IPS DF 4.7 (cell line): Measurements from ENCODE around the gene ZNFX1.
A peak's percentile ranks its signal among the peaks of the same experiment; 100 is the strongest.
"Not testable (repeated sequence)": the region's sequence is repeated elsewhere in the genome, so short reads cannot be mapped to it uniquely, and the experiment has no call there.

Experiments used
- DNase-seq: peaks from one replicate; pipeline ENCODE4 v3.0.0-alpha.2; 2013; ENCODE audit warnings: low spot score; ENCODE audit errors: extremely low read depth

ZNFX1 gene

GRCh38 chr20:49252556-49253350, 25.1 kb downstream of the ZNFX1 start:
- DNase-seq = no peak

GRCh38 chr20:49248879-49249665, 28.8 kb downstream of the ZNFX1 start:
- no peak for DNase-seq

GRCh38 chr20:49248301-49248700, 29.6 kb downstream of the ZNFX1 start:
- DNase-seq = no peak

DNA sequence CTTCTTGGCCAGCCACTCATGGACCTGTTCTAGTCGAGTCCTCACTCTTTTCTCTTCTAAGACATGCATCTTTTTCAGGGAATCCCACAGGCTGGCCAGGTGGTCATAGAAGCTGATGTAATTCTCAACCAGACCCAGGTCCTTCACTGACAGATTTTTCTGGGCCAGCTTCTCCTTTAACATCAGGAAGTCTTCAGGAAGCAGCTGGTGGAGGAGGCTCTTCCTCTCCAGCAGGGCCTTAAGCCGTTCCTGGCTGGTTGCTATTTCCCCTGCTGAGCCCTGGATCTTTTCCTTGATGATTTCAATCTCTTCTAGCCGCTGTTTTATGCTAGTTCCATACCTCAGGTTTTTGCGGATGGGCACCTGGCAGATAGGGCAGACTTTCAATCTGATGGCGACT, 30.1 kb downstream of the ZNFX1 start:
- DNase-seq = no peak

GRCh38 chr20:49247169-49247723, 30.6 kb downstream of the ZNFX1 start:
- no peak for DNase-seq

DNA sequence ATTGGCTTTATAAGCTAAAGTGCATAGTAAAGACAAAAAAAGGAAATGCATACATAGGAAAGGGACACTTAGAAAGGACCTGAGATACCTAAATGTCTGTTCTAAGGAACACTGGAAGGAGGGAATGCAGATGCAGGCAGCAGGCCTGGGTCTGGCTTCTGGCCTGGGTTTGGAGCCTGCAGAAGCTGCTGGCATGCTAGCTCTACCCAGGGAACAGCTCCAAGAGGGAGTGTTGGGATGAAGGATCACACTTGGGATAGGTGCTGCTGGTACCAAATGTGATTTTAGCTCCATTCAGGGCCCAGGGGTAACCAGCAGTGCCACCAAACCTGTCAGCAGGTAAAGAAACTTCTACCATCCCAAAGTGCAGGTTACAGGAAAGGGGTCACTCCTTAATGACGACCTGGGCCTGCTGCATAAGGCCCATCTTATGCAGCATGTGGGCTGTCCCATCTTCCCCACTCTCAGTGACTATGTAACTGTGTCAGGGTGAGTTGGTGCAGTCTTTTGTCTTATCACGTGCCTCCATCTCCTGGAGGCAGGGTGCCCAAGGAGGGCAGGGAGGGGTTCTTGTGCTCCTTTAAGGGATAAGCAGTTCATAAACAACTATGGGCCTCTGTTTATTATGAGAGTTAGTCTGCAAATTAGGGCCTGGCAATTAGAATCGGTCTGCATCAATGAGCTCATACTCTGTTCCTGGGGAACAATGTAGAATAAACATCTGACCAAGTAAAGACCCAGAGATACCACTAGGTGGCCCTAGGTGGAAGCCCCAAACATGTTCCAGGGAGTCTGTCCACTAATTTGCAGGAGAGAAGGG, 31.7 kb downstream of the ZNFX1 start:
- DNase-seq = peak; percentile 14

DNA sequence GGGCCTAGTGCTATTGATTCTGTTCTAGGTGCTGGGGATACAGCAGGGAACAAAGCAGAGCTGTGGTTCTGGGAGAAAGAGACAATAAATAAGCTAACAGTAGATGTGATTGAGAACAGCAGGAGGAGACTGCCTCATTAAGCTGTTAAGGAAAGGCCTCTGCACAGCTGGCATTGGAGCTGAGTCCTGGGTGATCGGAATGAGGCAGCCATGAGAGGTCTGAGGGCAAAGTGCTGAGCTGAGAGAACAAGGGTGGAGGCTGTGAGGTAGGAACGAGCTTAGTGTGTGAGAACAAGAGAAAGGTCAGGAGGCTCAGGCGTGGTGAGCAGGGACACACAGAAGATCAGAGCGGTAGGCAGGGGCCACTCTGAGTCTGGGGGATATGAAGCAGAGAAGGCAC, 40.3 kb downstream of the ZNFX1 start:
- DNase-seq = no peak

GRCh38 chr20:49236301-49236700, 41.6 kb downstream of the ZNFX1 start:
- DNase-seq = no peak

- no peak for DNase-seq
Observed at GRCh38 chr20:49234831-49235230, 43.0 kb downstream of the ZNFX1 start.

GRCh38 chr20:49233226-49233625, 44.6 kb downstream of the ZNFX1 start:
- DNase-seq = no peak

DNA sequence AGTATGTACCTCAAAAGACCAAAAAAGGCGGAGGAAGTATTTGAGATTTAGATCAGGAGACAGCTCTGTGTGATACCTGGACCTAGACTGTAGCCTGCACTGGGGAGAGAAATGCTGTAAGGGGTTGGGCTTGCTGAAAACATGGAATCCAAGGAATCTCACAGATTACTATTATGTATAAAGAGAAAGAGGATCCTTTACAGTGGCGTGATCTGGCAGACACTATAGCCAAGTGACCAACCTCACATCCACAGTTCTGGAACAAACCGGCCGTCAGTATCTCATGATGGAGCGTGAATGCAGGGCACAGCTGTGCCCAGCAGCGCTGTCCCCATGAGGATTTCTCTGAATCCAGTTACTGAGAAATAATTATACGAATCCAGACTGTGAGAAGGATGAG, 46.4 kb downstream of the ZNFX1 start:
- DNase-seq = no peak

DNA sequence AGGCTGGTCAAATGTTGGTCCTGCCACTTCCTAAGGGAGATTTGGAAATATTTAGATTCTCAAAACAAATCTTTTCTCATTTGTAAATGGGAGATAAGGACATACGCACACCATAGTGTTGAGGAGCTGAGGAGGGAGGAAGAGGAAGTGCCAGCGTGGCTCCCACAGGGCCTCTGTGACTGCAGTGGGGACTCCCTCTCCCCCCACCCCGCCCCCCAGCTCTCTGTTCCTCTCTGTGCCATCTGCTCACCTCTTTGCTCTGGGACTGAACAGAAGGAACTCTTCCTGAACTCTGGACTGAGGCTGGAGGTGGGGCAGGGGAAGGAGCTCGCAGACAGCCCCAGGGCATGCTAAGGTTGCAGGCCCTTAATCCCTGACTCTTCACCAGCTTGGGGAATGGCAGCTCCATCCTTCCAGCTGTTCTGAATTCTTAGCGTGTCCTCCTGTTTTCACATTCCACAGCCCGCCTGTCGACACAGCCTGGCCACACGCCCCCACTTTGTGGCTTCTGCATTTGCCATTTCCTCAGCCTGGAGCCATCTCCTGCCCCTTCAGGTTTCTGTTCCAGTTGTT, 47.2 kb downstream of the ZNFX1 start:
- DNase-seq = no peak

DNA sequence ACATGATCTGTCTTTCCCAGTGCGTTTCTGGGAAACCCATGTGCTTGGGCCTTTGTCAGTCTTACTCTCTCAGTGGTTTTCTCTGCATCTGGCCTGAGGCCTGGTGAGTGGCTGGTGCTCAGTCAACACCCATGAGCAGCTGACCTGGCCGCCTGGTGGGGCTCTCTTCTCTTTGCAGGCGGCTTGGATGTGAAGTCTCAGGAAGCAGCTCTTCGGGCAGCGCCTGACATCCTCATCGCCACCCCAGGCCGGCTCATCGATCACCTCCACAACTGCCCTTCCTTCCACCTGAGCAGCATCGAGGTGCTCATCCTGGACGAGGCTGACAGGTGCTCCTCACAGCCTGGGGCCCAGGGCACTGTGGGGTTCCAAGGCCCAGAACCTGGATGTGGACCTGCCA, 47.8 kb downstream of the ZNFX1 start:
- DNase-seq = no peak

DNA sequence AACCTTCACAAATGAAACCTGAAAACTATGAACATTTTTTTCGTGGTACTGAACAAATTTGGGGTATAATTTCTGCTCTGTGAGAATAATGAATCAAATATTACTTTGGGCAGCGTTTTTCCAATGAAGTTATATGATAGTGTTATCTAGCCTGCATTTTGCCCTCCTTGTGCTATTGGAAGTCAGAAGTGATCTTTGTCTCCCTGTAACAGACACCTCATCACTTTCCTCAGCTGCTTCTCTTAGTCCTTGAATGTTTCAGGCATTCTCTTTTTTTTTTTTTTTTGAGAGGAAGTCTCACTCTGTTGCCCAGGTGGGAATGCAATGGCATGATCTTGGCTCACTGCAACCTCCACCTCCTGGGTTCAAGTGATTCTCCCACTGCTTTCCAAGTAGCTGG, 48.5 kb downstream of the ZNFX1 start:
- no peak for DNase-seq

DNA sequence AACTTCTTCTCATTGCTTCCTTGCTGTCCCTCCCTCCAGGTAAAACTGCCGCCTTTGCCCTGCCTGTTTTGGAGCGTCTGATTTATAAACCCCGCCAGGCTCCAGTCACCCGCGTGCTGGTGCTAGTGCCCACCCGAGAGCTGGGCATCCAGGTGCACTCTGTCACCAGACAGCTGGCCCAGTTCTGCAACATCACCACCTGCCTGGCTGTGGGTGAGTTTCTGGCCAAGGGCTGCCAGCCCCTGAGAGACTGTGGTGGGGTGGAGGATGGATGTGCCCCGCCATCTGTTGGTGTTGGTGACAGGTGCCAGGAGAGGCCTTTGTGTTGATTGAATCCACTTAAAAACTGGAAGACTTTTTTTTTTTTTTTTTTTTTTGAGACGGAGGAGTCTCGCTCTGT, 49.2 kb downstream of the ZNFX1 start:
- no peak for DNase-seq

DNA sequence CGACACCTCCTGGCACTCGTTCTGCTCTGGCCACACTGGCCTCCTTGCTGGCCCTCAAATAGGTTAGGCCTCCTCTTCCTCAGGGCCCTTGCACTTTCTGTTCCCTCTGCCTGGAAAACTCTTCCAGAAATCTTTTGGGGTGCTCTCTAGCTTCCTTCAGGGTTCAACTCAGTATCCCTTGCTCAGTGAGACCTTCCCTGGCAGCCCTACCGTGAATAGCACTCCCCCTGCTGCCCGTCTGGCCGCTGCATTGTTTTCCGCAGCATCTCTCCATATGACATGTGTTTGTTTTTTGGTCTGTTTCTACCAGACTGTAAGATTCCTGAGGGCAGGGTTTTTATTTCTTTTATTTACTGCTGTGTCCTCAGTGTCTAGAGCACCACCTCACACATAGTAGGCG, 52.0 kb downstream of the ZNFX1 start:
- no peak for DNase-seq

DNA sequence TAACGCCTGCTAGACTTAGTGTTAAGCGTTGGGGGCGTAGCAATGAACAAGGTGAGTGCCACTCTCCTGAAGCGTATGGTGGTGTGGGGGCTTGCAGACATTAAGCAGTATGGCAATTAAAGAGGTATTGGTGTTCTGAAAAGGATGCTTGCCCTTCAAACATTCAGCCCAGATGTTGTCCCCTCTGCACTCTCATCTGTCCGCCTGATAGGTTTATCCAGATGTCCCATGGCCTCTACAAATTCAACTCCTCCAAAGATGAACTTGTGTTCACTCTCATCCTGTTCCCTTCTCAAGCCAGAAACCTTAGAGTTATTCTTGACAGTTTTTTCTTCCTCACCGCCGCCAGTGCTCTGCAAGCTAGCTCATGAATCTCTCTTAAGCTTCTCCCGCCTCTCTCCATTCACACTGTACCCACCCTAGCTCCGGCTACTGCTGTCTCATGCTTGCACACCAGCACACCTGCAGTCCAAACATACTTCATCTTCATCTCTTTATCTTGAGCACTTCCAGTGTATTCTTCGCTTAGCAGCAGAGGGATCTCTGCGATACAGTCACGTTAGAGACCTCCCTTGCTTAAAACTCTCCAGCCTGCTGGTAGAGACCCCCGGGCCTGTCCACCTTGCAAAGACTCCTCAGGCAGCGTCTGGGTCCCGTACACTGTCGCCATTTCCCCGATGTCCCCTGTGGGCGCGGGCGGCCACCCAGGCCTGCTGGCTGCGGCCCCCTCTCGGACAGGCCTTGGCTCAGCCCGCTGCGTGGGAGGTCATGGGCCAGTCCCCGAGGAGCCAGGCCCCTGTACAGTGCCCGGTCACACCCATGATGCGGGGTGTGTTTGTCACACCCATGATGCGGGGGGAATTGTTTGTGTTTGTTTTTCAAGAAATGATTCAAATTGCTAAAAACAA, 57.7 kb downstream of the ZNFX1 start:
- DNase-seq = no peak

DNA sequence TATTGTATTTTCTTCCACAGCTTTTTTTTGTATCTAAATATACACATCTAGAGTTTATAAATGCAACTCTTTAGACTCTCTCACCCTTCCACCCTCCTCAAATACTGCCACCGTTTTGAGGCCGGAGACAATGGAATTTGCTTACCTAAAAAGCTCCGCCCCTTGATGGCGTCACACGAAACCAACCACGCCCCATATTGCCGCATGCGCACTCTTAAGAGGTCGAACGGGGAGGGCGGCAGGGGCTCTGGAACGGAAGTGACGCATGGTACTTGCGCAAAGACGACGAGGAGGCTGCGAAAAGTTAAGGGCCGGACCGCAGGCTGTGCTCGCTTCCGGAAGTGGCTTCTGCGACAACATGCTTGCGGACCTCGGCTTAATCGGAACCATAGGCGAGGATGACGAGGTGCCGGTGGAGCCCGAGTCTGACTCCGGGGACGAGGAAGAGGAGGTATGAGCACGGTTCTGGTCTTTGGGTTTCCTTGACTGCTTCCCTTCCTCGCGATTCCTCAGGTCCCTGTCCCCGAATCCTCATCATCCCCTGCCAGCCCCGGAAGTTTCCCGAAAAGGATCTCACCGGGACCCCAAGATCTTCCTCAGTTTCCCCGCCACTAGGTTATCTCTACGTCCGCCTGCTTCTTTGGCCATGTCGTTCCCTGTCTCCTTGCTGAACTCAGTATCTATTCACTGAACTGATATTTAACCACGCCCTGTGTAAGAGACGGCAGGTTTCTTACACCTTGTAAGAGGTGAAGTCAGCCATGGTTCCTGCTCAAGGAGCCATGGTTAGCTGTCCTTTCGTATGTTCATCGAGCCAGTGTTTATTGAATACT, 58.5 kb downstream of the ZNFX1 start, which contains the start of gene DDX27:
DDX27 (plus strand) TSS at position 326 of the 833 bp plus-strand sequence; CDS start at position 359, 33 bp downstream.
- DNase-seq = peak; percentile 95

DNA sequence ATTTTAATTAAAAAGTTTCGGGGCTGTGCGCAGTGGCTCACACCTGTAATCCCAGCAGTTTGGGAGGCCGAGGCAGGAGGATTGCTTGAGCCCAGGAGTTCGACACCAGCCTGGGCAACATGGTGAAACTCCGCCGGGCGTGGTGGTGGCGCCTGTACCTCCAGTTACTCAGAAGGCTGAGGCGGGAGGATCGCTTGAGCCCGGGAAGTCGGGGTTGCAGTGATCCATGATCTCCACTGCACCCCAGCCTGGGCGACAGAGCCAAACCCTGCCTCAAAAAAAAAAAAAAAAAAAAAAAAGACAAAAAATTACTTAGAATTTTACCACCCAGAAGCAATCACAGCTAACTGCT, 59.1 kb downstream of the ZNFX1 start:
- DNase-seq = not testable (repeated sequence)
